Sigmoid colon (tissue), 7 donors: Measurements from ENCODE around the gene PPP1R37. TPM values are rescaled to one million over a fixed set of nuclear protein-coding genes. Genes with fewer than 3 reads are reported as not detected.
A peak's percentile ranks its signal among the peaks of the same experiment; 100 is the strongest.

Experiments used
- DNase-seq: peaks from one replicate; pipeline ENCODE4 v3.0.0-alpha.2; 2019
- H3K27ac ChIP-seq, 4 donors: fragments of 200-600 bp; sonication (generic); one replicate each; pipeline ENCODE4 v1.5.1; 2016 to 2019; ENCODE audit warnings: mild to moderate bottlenecking in 1 of 4
- H3K27me3 ChIP-seq, 3 donors: fragments of 200-600 bp; sonication (generic); one replicate each; pipeline ENCODE4 v1.5.1; 2019; ENCODE audit warnings: mild to moderate bottlenecking in 1 of 3
- H3K36me3 ChIP-seq, 4 donors: fragments of 200-600 bp; sonication (generic); one replicate each; pipeline ENCODE4 v1.5.1; 2016 to 2019
- H3K4me1 ChIP-seq, 4 donors: fragments of 200-600 bp; sonication (generic); one replicate each; pipeline ENCODE4 v1.5.1; 2017 to 2019
- H3K4me3 ChIP-seq, 4 donors: fragments of 200-600 bp; sonication (generic); one replicate each; pipeline ENCODE4 v1.5.1; 2017 to 2019; ENCODE audit warnings: mild to moderate bottlenecking in 2 of 4, moderate library complexity in 1 of 4
- H3K9me3 ChIP-seq, 4 donors: fragments of 200-600 bp in 3 of 4; sonication (generic) in 3 of 4; one replicate each; pipeline versions ENCODE4 v1.5.1 to v1.6.1; 2013 to 2019
- EP300 ChIP-seq, 4 donors: sonication (generic); formaldehyde crosslinking; IDR thresholded peaks; one replicate each; pipeline ENCODE4 v1.6.1; 2017; ENCODE audit warnings: antibody characterized with exemption in 4 of 4
- POLR2A ChIP-seq, 2 donors: fragments of 450-650 bp; IDR thresholded peaks; one replicate each; pipeline ENCODE4 v1.6.1; 2016; ENCODE audit warnings: antibody characterized with exemption in 2 of 2, mild to moderate bottlenecking in 2 of 2, moderate library complexity in 2 of 2
- POLR2AphosphoS5 ChIP-seq, 4 donors: sonication (generic); formaldehyde crosslinking; IDR thresholded peaks; one replicate each; pipeline ENCODE4 v1.6.1; 2017; ENCODE audit warnings: antibody characterized with exemption in 4 of 4
- WGBS, 2 donors: extraction: QIAGEN DNeasy Blood & Tissue Kit; methylation state at CpG; one replicate each; pipeline ENCODE4 v1.1.7; 2013; 5-methylcytosine and 5-hydroxymethylcytosine counted together
- intact Hi-C: fragments of 100-400 bp; cut with DNase I; formaldehyde crosslinking; loops from one replicate; pipeline ENCODE4 v1.15.1; 2023
- polyA plus RNA-seq, 3 donors: library from polyadenylated mRNA; stranded (reverse); fragments of 200-250 nt; gene quantifications; one replicate each; pipeline ENCODE4 v1.2.3, GENCODE V29; 2013
- total RNA-seq, 4 donors: library from RNA; depleted of rRNA; stranded (reverse); fragments of >200 nt; gene quantifications; one replicate each; pipeline ENCODE4 v1.1.0, GENCODE V29; 2016
- TF ChIP-seq, protein P1 (sequence below), 4 experiments: fragments of 450-650 bp in 3 of 4; fragments of 200-600 bp in 1 of 4; IDR thresholded peaks; one replicate each; pipeline ENCODE4 v1.5.1; 2016 to 2019; ENCODE audit warnings: antibody characterized with exemption in 4 of 4, mild to moderate bottlenecking in 3 of 4, moderate library complexity in 2 of 4
- donor health status: healthy with polysubstance abuse.
- donor health status: Bipolar disorder and iron deficiency.
- donor health status: healthy.

Gene PPP1R37
- total and polyA plus RNA-seq, 7 donors = 17.8 to 32.5 (median 21.6) TPM

DNA sequence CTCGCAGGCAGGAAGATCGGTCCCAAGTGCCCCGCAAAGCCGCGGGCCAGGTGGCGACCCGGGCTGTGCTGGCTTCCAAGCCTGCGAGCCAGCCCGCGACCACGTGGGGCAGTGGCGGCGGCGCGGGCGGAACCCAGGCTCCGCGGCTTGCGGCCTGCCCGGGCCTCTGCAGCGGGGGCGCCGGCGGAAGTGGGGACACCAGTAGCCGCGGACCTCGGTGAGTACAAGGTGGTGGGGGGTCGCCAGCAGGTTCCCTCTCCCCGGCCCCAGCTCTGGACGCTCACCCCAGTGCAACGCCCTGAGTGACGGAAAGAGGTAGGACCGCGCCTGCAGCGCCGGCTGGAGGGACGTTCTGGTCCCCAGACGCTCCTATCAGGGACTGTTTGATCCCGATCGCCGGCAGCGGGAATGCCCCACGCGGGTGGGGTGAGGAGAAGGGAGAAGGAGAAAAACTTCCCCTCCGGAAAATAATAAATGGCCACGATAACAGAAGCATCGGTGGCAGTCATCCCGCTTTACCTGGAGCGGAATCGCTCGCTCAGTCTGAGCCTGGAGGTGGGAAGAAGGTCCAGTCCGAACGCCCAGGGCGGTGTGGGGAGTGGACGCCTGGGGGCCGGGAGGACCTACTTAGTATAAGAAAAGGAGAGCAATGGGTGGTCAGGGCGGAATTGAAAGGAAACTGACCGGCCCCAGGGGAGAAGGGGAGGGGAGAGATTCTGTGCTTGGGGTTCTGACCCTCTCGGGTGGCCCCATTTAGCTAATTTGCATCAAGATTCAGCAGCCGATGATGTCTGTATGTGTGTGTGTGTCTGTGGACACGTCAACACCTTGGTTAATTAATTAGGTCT, 13.7 kb upstream of the PPP1R37 start, which contains the start of gene GEMIN7:
Gene GEMIN7, plus strand, starts transcription at position 198 of the 848 bp plus-strand sequence. CDS start 10,855 bp downstream, outside the sequence.
- WGBS, 2 donors = 0% methylated on average over 61 of the region's 61 CpGs
- H3K27ac ChIP-seq = peak within 1 kb of the TSS; percentile 73 to 80 (median 78)
- peaks cover 0 to 16% (median 3%) of the 10 kb centered on the region in 4 donors for H3K36me3 ChIP-seq
- peak; percentile 87 for DNase-seq
- no peak for TF ChIP-seq POLR2A (IDR thresholded peaks at IDR 0.05)
- peak in 3 of 4 donors; percentile 36 to 62 (median 62) for TF ChIP-seq POLR2AphosphoS5 (IDR thresholded peaks at IDR 0.05)
- TF ChIP-seq, protein P1, sequence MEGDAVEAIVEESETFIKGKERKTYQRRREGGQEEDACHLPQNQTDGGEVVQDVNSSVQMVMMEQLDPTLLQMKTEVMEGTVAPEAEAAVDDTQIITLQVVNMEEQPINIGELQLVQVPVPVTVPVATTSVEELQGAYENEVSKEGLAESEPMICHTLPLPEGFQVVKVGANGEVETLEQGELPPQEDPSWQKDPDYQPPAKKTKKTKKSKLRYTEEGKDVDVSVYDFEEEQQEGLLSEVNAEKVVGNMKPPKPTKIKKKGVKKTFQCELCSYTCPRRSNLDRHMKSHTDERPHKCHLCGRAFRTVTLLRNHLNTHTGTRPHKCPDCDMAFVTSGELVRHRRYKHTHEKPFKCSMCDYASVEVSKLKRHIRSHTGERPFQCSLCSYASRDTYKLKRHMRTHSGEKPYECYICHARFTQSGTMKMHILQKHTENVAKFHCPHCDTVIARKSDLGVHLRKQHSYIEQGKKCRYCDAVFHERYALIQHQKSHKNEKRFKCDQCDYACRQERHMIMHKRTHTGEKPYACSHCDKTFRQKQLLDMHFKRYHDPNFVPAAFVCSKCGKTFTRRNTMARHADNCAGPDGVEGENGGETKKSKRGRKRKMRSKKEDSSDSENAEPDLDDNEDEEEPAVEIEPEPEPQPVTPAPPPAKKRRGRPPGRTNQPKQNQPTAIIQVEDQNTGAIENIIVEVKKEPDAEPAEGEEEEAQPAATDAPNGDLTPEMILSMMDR (IDR thresholded peaks at IDR 0.05) = peak in 1 of 4 experiments; percentile 10
- no peak for TF ChIP-seq EP300 (IDR thresholded peaks at IDR 0.05)
- peak within 1 kb of the TSS; percentile 71 to 91 (median 86) for H3K4me3 ChIP-seq
- intact Hi-C loops = loop anchor here (5.0 kb wide), 2 partner anchors 42 to 168 kb away; partner anchors contain the start of genes CLASRP and EXOC3L2
- no peaks in the 10 kb centered on the region for H3K9me3 ChIP-seq
- no peaks in the 10 kb centered on the region for H3K27me3 ChIP-seq
- H3K4me1 ChIP-seq = peaks cover 0 to 41% (median 35%) of the 10 kb centered on the region in 4 donors

DNA sequence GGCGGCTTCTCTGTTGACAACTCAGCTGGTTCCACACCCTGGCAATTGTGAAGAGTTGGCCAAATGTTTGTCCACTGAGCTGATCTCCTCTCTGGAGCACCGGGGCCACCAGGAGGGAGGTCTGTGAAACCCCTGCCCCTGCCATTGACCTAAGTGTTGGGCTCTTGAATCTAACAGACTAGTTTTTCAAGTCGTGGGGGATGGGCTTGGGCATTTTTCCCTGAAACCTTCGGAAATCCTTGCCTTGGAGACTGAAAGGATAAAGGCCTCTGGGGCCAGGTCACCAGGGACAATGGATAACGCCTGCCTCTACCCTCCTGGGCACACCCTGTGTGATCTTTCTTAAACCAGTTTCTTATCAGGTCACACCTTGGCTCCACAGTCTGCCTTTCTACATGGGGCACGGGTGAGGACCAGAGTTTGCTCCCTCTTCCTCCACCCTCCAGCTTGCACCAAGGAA, 13.0 kb upstream of the PPP1R37 start:
- no peaks in the 10 kb centered on the region for H3K27me3 ChIP-seq
- peak overlapping the region; percentile 71 to 91 (median 86) for H3K4me3 ChIP-seq
- H3K27ac ChIP-seq = peak overlapping the region in 3 of 4 donors; percentile 77 to 80 (median 80)
- intact Hi-C loops = loop anchor here (5.0 kb wide), 2 partner anchors 43 to 167 kb away; partner anchors contain the start of genes CLASRP and EXOC3L2
- no peak for TF ChIP-seq POLR2A (IDR thresholded peaks at IDR 0.05)
- TF ChIP-seq POLR2AphosphoS5 (IDR thresholded peaks at IDR 0.05) = no peak
- TF ChIP-seq, protein P1 (IDR thresholded peaks at IDR 0.05) = no peak
- no peak for TF ChIP-seq EP300 (IDR thresholded peaks at IDR 0.05)
- 4 to 9% methylated on average over 6 of the region's 6 CpGs for WGBS, 2 donors
- peaks cover 0 to 40% (median 35%) of the 10 kb centered on the region in 4 donors for H3K4me1 ChIP-seq
- peaks cover 0 to 22% (median 3%) of the 10 kb centered on the region in 4 donors for H3K36me3 ChIP-seq
- DNase-seq = no peak
- H3K9me3 ChIP-seq = no peaks in the 10 kb centered on the region

DNA sequence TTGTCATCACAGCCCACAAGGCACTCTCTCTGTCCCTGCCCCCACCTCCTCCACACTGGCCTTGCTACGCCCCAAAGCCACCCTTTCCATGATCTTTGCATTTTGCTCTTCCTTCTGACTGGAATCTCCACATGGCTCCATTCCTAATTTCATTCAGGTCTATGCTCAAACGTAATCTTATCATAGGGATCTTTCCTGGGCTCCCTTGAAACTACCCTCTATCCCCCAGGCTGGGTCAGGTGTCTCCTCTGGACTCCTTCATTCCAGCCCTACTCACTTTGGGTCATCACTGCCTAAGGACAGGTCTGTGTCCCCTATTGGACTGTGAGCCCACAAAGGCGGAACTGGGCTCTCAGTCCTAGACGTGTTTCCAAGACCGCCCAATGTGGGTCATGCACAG, 10.8 kb upstream of the PPP1R37 start:
- peaks cover 0 to 22% (median 14%) of the 10 kb centered on the region in 4 donors for H3K4me1 ChIP-seq
- intact Hi-C loops = no loop called here
- H3K9me3 ChIP-seq = no peaks in the 10 kb centered on the region
- H3K27ac ChIP-seq = no peak overlapping the region
- DNase-seq = no peak
- H3K36me3 ChIP-seq = peaks cover 0 to 22% (median 5%) of the 10 kb centered on the region in 4 donors
- H3K27me3 ChIP-seq = no peaks in the 10 kb centered on the region
- WGBS, 2 donors = 94 to 95% methylated on average over 5 of the region's 5 CpGs
- H3K4me3 ChIP-seq = no peak overlapping the region
- TF ChIP-seq POLR2AphosphoS5 (IDR thresholded peaks at IDR 0.05) (no peak), POLR2A (IDR thresholded peaks at IDR 0.05) (no peak), EP300 (IDR thresholded peaks at IDR 0.05) (no peak)
- TF ChIP-seq, protein P1 (IDR thresholded peaks at IDR 0.05) = no peak

DNA sequence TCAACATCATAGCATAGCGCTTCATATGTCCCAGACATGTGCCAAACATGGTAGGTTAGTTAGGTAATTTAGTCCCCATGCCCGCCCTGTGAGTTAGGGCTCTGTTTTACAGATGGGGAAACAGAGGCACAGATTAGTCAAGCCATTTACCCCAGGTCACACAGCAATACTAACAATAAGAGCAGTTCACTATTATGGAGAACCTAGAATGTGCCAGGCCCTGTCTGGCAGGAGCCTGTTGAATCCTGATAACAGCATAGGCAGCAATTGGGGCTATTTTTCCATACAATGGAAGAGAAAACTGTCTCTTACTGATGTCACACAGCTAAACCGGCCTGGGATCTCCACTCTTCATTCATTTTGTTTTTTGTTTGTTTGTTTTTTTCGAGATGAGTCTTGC, 6.5 kb upstream of the PPP1R37 start:
- no peak for DNase-seq
- no peak for TF ChIP-seq EP300 (IDR thresholded peaks at IDR 0.05)
- TF ChIP-seq, protein P1 (IDR thresholded peaks at IDR 0.05) = no peak
- TF ChIP-seq POLR2AphosphoS5 (IDR thresholded peaks at IDR 0.05) = no peak
- TF ChIP-seq POLR2A (IDR thresholded peaks at IDR 0.05) = no peak
- WGBS, 2 donors = 96 to 97% methylated on average over 4 of the region's 4 CpGs
- Histone ChIP-seq H3K4me3 (no peak overlapping the region), H3K9me3 (no peaks in the 10 kb centered on the region), H3K36me3 (peaks cover 0 to 35% (median 9%) of the 10 kb centered on the region in 4 donors), H3K4me1 (peaks cover 0 to 11% (median 9%) of the 10 kb centered on the region in 4 donors), H3K27ac (no peak overlapping the region), H3K27me3 (no peaks in the 10 kb centered on the region)
- intact Hi-C loops = no loop called here
